ENCODE measurements around the gene GLG1.

The GLG1 gene

GRCh38 chr16:74575175-74575806 is 31.6 kb downstream of the GLG1 start:
- Histone ChIP-seq H3K9me3 (ENCODE audit: insufficient read depth, low read length) (no peaks in the 10 kb centered on the region), H2AFZ (ENCODE audit: low read depth, low read length) (no peak overlapping the region), H3K27me3 (ENCODE audit: low read depth, low read length) (no peaks in the 10 kb centered on the region), H3K4me1 (ENCODE audit: low read length) (peaks cover 21% of the 10 kb centered on the region), H3K4me2 (ENCODE audit: low read length) (no peak overlapping the region), H3K36me3 (replicated peaks; ENCODE audit: low read depth, low read length) (no peaks in the 10 kb centered on the region), H4K20me1 (ENCODE audit: insufficient read depth, low read length) (peaks cover 59% of the 10 kb centered on the region), H3K9ac (ENCODE audit: low read length) (no peak overlapping the region), H3K4me3 (ENCODE audit: low read length) (no peak overlapping the region), H3K27ac (ENCODE audit: low read length) (no peak overlapping the region), H3K79me2 (ENCODE audit: low read length) (peaks cover 93% of the 10 kb centered on the region)
- no peak for TF ChIP-seq EZH2phosphoT487 (IDR thresholded peaks at IDR 0.05; ENCODE audit: low read depth)
- no peak for TF ChIP-seq CTCF (IDR thresholded peaks at IDR 0.05; ENCODE audit: low read depth, low read length)

DNA sequence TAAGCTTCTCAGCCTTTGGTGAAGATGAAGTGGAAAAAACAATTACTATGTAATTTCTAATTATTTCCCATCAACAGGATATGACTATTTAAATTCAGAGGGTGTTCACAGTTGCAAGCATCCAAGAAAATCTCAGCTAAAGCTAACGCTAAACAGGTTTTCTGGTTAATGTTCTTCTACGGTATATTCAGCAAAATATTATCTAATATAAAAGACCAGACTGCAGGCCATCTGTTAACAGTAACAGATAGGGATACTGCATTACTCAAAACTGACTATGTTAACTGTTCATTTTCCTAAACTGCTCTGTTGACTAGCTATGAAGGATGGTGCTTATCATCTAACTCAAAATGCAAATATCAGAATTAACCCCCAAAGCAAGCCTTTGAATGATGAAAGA is 32.8 kb downstream of the GLG1 start:
- TF ChIP-seq CTCF (IDR thresholded peaks at IDR 0.05; ENCODE audit: low read depth, low read length), result no peak
- TF ChIP-seq EZH2phosphoT487 (IDR thresholded peaks at IDR 0.05; ENCODE audit: low read depth), result no peak
- Histone ChIP-seq H3K4me2 (ENCODE audit: low read length) (no peak overlapping the region), H3K9ac (ENCODE audit: low read length) (no peak overlapping the region), H3K4me1 (ENCODE audit: low read length) (peaks cover 18% of the 10 kb centered on the region), H3K79me2 (ENCODE audit: low read length) (peaks cover 91% of the 10 kb centered on the region), H3K9me3 (ENCODE audit: insufficient read depth, low read length) (no peaks in the 10 kb centered on the region), H3K36me3 (replicated peaks; ENCODE audit: low read depth, low read length) (no peaks in the 10 kb centered on the region), H3K4me3 (ENCODE audit: low read length) (no peak overlapping the region), H3K27me3 (ENCODE audit: low read depth, low read length) (no peaks in the 10 kb centered on the region), H3K27ac (ENCODE audit: low read length) (no peak overlapping the region), H4K20me1 (ENCODE audit: insufficient read depth, low read length) (peaks cover 61% of the 10 kb centered on the region), H2AFZ (ENCODE audit: low read depth, low read length) (no peak overlapping the region)

DNA sequence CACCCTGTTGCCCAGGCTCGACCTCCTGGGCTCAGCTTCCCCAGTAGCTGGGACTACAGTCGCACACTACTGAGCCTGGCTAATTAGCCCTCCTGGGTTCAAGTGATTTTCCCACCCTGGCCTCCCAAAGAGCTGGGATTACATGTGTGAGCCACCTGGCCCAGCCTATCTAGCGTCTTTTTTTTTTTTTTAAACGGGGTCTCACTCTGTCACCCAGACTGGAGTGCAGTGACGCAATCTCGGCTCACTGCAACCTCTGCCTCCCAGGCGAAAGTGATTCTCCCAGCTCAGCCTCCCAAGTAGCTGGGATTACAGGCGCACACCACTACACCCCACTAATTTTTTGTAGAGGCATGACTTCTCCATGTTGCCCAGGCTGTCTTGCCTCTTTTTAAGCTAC is 33.3 kb downstream of the GLG1 start:
- H3K9ac ChIP-seq (ENCODE audit: low read length), result no peak overlapping the region
- H3K9me3 ChIP-seq (ENCODE audit: insufficient read depth, low read length), result no peaks in the 10 kb centered on the region
- peaks cover 13% of the 10 kb centered on the region for H3K4me1 ChIP-seq (ENCODE audit: low read length)
- no peak for TF ChIP-seq CTCF (IDR thresholded peaks at IDR 0.05; ENCODE audit: low read depth, low read length)
- no peak for TF ChIP-seq EZH2phosphoT487 (IDR thresholded peaks at IDR 0.05; ENCODE audit: low read depth)
- H3K27me3 ChIP-seq (ENCODE audit: low read depth, low read length), result no peaks in the 10 kb centered on the region
- H3K27ac ChIP-seq (ENCODE audit: low read length), result no peak overlapping the region
- no peak overlapping the region for H3K4me3 ChIP-seq (ENCODE audit: low read length)
- no peak overlapping the region for H2AFZ ChIP-seq (ENCODE audit: low read depth, low read length)
- H3K4me2 ChIP-seq (ENCODE audit: low read length), result no peak overlapping the region
- no peaks in the 10 kb centered on the region for H3K36me3 ChIP-seq (replicated peaks; ENCODE audit: low read depth, low read length)
- peaks cover 91% of the 10 kb centered on the region for H3K79me2 ChIP-seq (ENCODE audit: low read length)
- H4K20me1 ChIP-seq (ENCODE audit: insufficient read depth, low read length), result peaks cover 61% of the 10 kb centered on the region

GRCh38 chr16:74570412-74571301 is 36.3 kb downstream of the GLG1 start:
- Histone ChIP-seq H3K79me2 (ENCODE audit: low read length) (peaks cover 87% of the 10 kb centered on the region), H3K27ac (ENCODE audit: low read length) (no peak overlapping the region), H3K36me3 (replicated peaks; ENCODE audit: low read depth, low read length) (no peaks in the 10 kb centered on the region), H3K4me2 (ENCODE audit: low read length) (no peak overlapping the region), H3K9me3 (ENCODE audit: insufficient read depth, low read length) (no peaks in the 10 kb centered on the region), H3K27me3 (ENCODE audit: low read depth, low read length) (no peaks in the 10 kb centered on the region), H3K9ac (ENCODE audit: low read length) (no peak overlapping the region), H3K4me1 (ENCODE audit: low read length) (no peaks in the 10 kb centered on the region), H3K4me3 (ENCODE audit: low read length) (no peak overlapping the region), H2AFZ (ENCODE audit: low read depth, low read length) (no peak overlapping the region), H4K20me1 (ENCODE audit: insufficient read depth, low read length) (peaks cover 70% of the 10 kb centered on the region)
- TF ChIP-seq CTCF (IDR thresholded peaks at IDR 0.05; ENCODE audit: low read depth, low read length) (no peak), EZH2phosphoT487 (IDR thresholded peaks at IDR 0.05; ENCODE audit: low read depth) (no peak)
